K562 (cell line): ENCODE results near the gene KIAA0040. TPM values are rescaled to one million over a fixed set of nuclear protein-coding genes. Genes with fewer than 3 reads are reported as not detected.

ENCODE experiments used
- ATAC-seq: fragments of 200-7000 bp; cut with Tn5 transposase; 3 replicates; pipeline ENCODE4 v1.9.1; 2020; ENCODE audit warnings: moderate library complexity
- BruUV-seq: library from RNA; stranded (reverse); fragments of 400-500 nt; replicated peaks from 2 replicates; lab custom pipeline; 2021; lab: Mats Ljungman, UMichigan
- CTCF ChIA-PET: fragments of 300-600 bp; formaldehyde crosslinking; extraction: SDS; loops from one replicate; lab custom pipeline; 2021; ENCODE audit warnings: low intra/inter-chr PET ratio; lab: Yijun Ruan, JAX
- POLR2A ChIA-PET: fragments of 300-600, 350-650 bp; sonication (Branson Sonifier 250); formaldehyde crosslinking; extraction: SDS; loops from one replicate; lab custom pipeline; 2021; ENCODE audit warnings: antibody characterized with exemption, inconsistent platforms; lab: Yijun Ruan, JAX
- DNase-seq, 4 experiments: peaks; one replicate each; pipeline versions ENCODE4 v3.0.0 to v3.0.0-alpha.2; 2011 to 2018; ENCODE audit warnings: low spot score in 3 of 4, mixed read lengths in 3 of 4; ENCODE audit errors: extremely low read depth in 1 of 4
- FAIRE-seq: peaks from 2 replicates; lab custom pipeline; 2011; peaks lifted over from hg19 to GRCh38; lab: Jason Lieb, UNC
- H2AFZ ChIP-seq: 2 replicates; pipeline ENCODE4 v1.6.0; 2011; ENCODE audit warnings: low read depth, low read length, control low read depth, inconsistent platforms
- H3K27ac ChIP-seq: fragments of 200-600 bp; 3 replicates; pipeline ENCODE4 v1.8.0; 2011; ENCODE audit warnings: low read depth, mild to moderate bottlenecking, control low read depth, inconsistent platforms, low read length, moderate library complexity, mixed read lengths; ENCODE audit errors: extremely low read depth
- H3K27me3 ChIP-seq, 2 experiments: fragments of 300-600 bp in 1 of 2; 2 replicates in 1 of 2; 3 replicates in 1 of 2; pipeline versions ENCODE4 v1.6.0 to v1.8.0; 2011; ENCODE audit warnings: inconsistent platforms in 2 of 2, low read length in 2 of 2, mild to moderate bottlenecking in 1 of 2, mixed read lengths in 1 of 2, moderate library complexity in 1 of 2; ENCODE audit not compliant: control insufficient read depth in 2 of 2, insufficient read depth in 2 of 2
- H3K36me3 ChIP-seq: fragments of 300-600 bp; 3 replicates; pipeline ENCODE4 v1.8.0; 2011; ENCODE audit warnings: mild to moderate bottlenecking, low read length, inconsistent platforms; ENCODE audit not compliant: control insufficient read depth, insufficient read depth
- H3K4me1 ChIP-seq, 2 experiments: fragments of 200-600 bp in 1 of 2; replicated peaks in 1 of 2; 2 replicates in 1 of 2; 3 replicates in 1 of 2; pipeline versions ENCODE4 v1.5.1 to v1.8.0; 2011; ENCODE audit warnings: inconsistent platforms in 2 of 2, low read length in 2 of 2, mild to moderate bottlenecking in 1 of 2, mixed read lengths in 1 of 2, moderate library complexity in 1 of 2; ENCODE audit not compliant: control insufficient read depth in 2 of 2, insufficient read depth in 2 of 2
- H3K4me2 ChIP-seq: 2 replicates; pipeline ENCODE4 v1.6.1; 2011; ENCODE audit warnings: low read length, control low read depth, inconsistent platforms, mixed read lengths; ENCODE audit not compliant: insufficient read depth
- H3K4me3 ChIP-seq: fragments of 200-600 bp; sonication (generic), shearing (Covaris generic); 2 replicates; pipeline ENCODE4 v1.5.1; 2016; ENCODE audit warnings: control low read depth, inconsistent platforms
- H3K79me2 ChIP-seq: fragments of 200-600 bp; 3 replicates; pipeline ENCODE4 v1.8.0; 2011; ENCODE audit warnings: low read length, inconsistent platforms; ENCODE audit not compliant: control insufficient read depth, insufficient read depth
- H3K9ac ChIP-seq, 2 experiments: 2 replicates each; pipeline versions ENCODE4 v1.6.0 to v1.6.1; 2011; ENCODE audit warnings: low read depth in 2 of 2, low read length in 2 of 2, control low read depth in 1 of 2, inconsistent platforms in 1 of 2, mild to moderate bottlenecking in 1 of 2, mixed read lengths in 1 of 2; ENCODE audit not compliant: insufficient read depth in 1 of 2
- H3K9me1 ChIP-seq: one replicate; pipeline ENCODE4 v1.6.0; 2011; ENCODE audit warnings: inconsistent platforms, mild to moderate bottlenecking, low read length, moderate library complexity; ENCODE audit not compliant: control insufficient read depth, insufficient read depth
- H3K9me3 ChIP-seq: replicated peaks from 2 replicates; pipeline ENCODE4 v1.5.1; 2011; ENCODE audit warnings: low read depth, low read length, inconsistent platforms; ENCODE audit not compliant: control insufficient read depth, insufficient read depth
- H4K20me1 ChIP-seq: replicated peaks from 2 replicates; pipeline ENCODE4 v1.6.1; 2011; ENCODE audit warnings: low read length, inconsistent platforms, mixed read lengths; ENCODE audit not compliant: control insufficient read depth, insufficient read depth
- BRF1 ChIP-seq: IDR thresholded peaks from 3 replicates; pipeline ENCODE4 v1.6.1; 2011; ENCODE audit warnings: borderline replicate concordance, mild to moderate bottlenecking; ENCODE audit not compliant: insufficient read length; ENCODE audit errors: extremely low read depth
- CBFA2T3 ChIP-seq: fragments of 450-650 bp; IDR thresholded peaks from 2 replicates; pipeline ENCODE4 v1.6.1; 2017
- CBX1 ChIP-seq: sonication (generic); IDR thresholded peaks from 2 replicates; pipeline ENCODE4 v1.6.1; 2016; ENCODE audit warnings: antibody characterized with exemption, low read depth, mild to moderate bottlenecking
- CBX5 ChIP-seq: IDR thresholded peaks from 2 replicates; pipeline ENCODE4 v1.6.1; 2014; ENCODE audit warnings: low read depth, borderline replicate concordance
- CHD4 ChIP-seq: fragments of 200-600 bp; sonication (generic); IDR thresholded peaks from 3 replicates; pipeline ENCODE4 v1.6.1; 2012; ENCODE audit warnings: low read depth, mild to moderate bottlenecking, mixed read lengths, low read length, inconsistent platforms; ENCODE audit not compliant: insufficient read depth, insufficient replicate concordance, poor library complexity, severe bottlenecking
- CREM ChIP-seq: IDR thresholded peaks from 2 replicates; pipeline ENCODE4 v1.6.1; 2014; ENCODE audit warnings: antibody characterized with exemption, low read depth
- ETV1 ChIP-seq: fragments of 450-650 bp; conservative IDR thresholded peaks from 2 replicates; pipeline ENCODE4 v1.6.1; 2016; ENCODE audit warnings: missing genetic modification characterization, control low read depth, low read depth, missing compliant biosample characterization
- FOXA3 ChIP-seq, 2 experiments: fragments of 450-650 bp in 1 of 2; sonication (generic) in 1 of 2; formaldehyde crosslinking; IDR thresholded peaks in 1 of 2; conservative IDR thresholded peaks in 1 of 2; 2 replicates each; pipeline versions ENCODE4 v1.4.0 to v1.8.0; 2020 to 2022; ENCODE audit warnings: mild to moderate bottlenecking in 2 of 2, missing genetic modification reagents in 1 of 2
- HES1 ChIP-seq: fragments of 450-650 bp; IDR thresholded peaks from 2 replicates; pipeline ENCODE4 v1.6.1; 2016; ENCODE audit warnings: low read depth, mild to moderate bottlenecking, moderate library complexity
- PHF20 ChIP-seq: fragments of 450-650 bp; IDR thresholded peaks from 2 replicates; pipeline ENCODE4 v1.6.1; 2018; ENCODE audit not compliant: partially characterized antibody
- PHF21A ChIP-seq: fragments of 450-650 bp; IDR thresholded peaks from 2 replicates; pipeline ENCODE4 v1.6.1; 2017; ENCODE audit warnings: low read depth, borderline replicate concordance
- ZNF561 ChIP-seq: fragments of 450-650 bp; formaldehyde crosslinking; conservative IDR thresholded peaks from 2 replicates; pipeline ENCODE4 v1.4.0; 2020; ENCODE audit warnings: mild to moderate bottlenecking, moderate library complexity
- in situ Hi-C: fragments of 300-500 bp; cut with MboI; formaldehyde crosslinking; loops from 4 replicates; pipeline ENCODE4 v1.15.0; 2018; ENCODE audit warnings: inconsistent platforms, mixed read lengths
- intact Hi-C: fragments of 100-400 bp; cut with micrococcal nuclease; formaldehyde crosslinking; loops from 2 replicates; pipeline ENCODE4 v1.14.2; 2022
- polyA plus RNA-seq, 8 experiments: library from polyadenylated mRNA; depleted of rRNA in 4 of 8; stranded (reverse) in 5 of 8; unstranded in 3 of 8; fragments of >200 nt; fragmentation: Nextera tagmentation in 2 of 8; fragmentation: Illumina TruSeq in 1 of 8; extraction: Ambion mirVana in 2 of 8; extraction: Trizol in 1 of 8; gene quantifications; 2 replicates each; pipeline versions ENCODE4 v1.2.1 to v1.2.3, GENCODE V29; 2011 to 2014; ENCODE audit warnings: inconsistent platforms in 1 of 8, missing spikeins in 1 of 8
- total RNA-seq, 7 experiments: library from RNA; depleted of rRNA in 6 of 7; stranded (reverse); fragments of >200 nt in 6 of 7; fragmentation: Illumina TruSeq in 2 of 7; extraction: Trizol in 2 of 7; gene quantifications; 2 replicates each; pipeline versions ENCODE4 v1.2.1 to v1.2.3, GENCODE V29; 2011 to 2021; ENCODE audit warnings: low replicate concordance in 1 of 7
- TF ChIP-seq, protein P1 (sequence below): fragments of 250-450 bp; sonication (Bioruptor Pico); IDR thresholded peaks from 2 replicates; pipeline ENCODE4 v1.4.0; 2020
- TF ChIP-seq, protein P2 (sequence below): sonication (generic); formaldehyde crosslinking; IDR thresholded peaks from 2 replicates; pipeline ENCODE4 v1.8.1; 2022; ENCODE audit warnings: missing genetic modification reagents
- TF ChIP-seq, protein P3 (sequence below): fragments of 250-450 bp; sonication (Bioruptor Pico); IDR thresholded peaks from 2 replicates; pipeline ENCODE4 v1.4.0; 2020; ENCODE audit warnings: mild to moderate bottlenecking, moderate library complexity
- TF ChIP-seq, protein P4 (sequence below): fragments of 250-450 bp; sonication (Bioruptor Pico); IDR thresholded peaks from 2 replicates; pipeline ENCODE4 v1.4.0; 2020; ENCODE audit warnings: mild to moderate bottlenecking, moderate library complexity, borderline replicate concordance

Gene KIAA0040
- total and polyA plus RNA-seq, 9 of the 15 experiments (the other 6 are each of a cell fraction or from before 2014, with no cell fraction given), result 3.4 to 13.6 (median 7.1) TPM

DNA sequence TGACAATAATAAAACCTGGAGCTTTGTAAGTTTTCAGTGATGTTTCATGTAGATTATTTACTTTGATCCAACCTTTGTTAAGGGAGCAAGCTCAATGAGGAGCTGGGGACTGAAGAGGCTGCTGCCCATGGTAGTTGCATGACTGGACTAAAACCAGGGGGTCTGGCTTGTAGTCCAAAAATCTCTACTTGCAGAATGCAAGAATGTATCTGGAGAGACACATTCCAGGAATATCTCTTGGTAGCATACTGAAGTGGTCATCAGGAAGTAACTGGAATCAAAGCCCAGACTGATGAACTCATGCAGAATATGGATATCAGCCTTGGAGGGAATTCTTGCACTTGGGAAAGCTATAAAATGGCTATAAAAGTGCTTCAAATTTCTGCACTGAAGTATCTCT lies 5.8 kb upstream of the KIAA0040 start:
- Histone ChIP-seq H3K9me1 (no peaks in the 10 kb centered on the region), H3K79me2 (no peaks in the 10 kb centered on the region), H3K4me1 (no peaks in the 10 kb centered on the region; a peak in 2 of 5 replicates), H3K36me3 (no peaks in the 10 kb centered on the region), H3K4me3 (no peak overlapping the region), H3K9me3 (no peaks in the 10 kb centered on the region), H3K4me2 (no peak overlapping the region), H3K27me3 (peaks cover 17 to 21% of the 10 kb centered on the region in 2 experiments), H2AFZ (no peak overlapping the region), H4K20me1 (no peaks in the 10 kb centered on the region), H3K9ac (no peak overlapping the region), H3K27ac (no peak overlapping the region)
- DNase-seq, result no peak
- no TSS peak for BruUV-seq
- intact Hi-C loops, result no loop called here
- POLR2A ChIA-PET, result interaction anchor here (0.6 to 1.2 kb wide), 2 partner anchors 12 to 22 kb away, joined by 3 to 5 read pairs; no protein-coding TSS in a partner anchor
- no peak for ATAC-seq
- in situ Hi-C loops, result no loop called here
- FAIRE-seq, result no peak
- CTCF ChIA-PET, result no interaction called here
- TF ChIP-seq CBX1 (no peak), PHF20 (no peak), FOXA3 (CRISPR knock-in tag; conservative IDR thresholded peaks at IDR 0.05 in 1 of 2, IDR thresholded peaks at IDR 0.05 in 1 of 2) (no peak), ETV1 (tag) (no peak), BRF1 (no peak), CHD4 (no peak), CBX5 (no peak), PHF21A (no peak), CBFA2T3 (no peak), CREM (no peak), ZNF561 (CRISPR knock-in tag) (no peak), HES1 (no peak)
- TF ChIP-seq, protein P1, sequence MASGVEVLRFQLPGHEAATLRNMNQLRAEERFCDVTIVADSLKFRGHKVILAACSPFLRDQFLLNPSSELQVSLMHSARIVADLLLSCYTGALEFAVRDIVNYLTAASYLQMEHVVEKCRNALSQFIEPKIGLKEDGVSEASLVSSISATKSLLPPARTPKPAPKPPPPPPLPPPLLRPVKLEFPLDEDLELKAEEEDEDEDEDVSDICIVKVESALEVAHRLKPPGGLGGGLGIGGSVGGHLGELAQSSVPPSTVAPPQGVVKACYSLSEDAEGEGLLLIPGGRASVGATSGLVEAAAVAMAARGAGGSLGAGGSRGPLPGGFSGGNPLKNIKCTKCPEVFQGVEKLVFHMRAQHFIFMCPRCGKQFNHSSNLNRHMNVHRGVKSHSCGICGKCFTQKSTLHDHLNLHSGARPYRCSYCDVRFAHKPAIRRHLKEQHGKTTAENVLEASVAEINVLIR (CRISPR knock-in tag), result no peak
- TF ChIP-seq, protein P2, sequence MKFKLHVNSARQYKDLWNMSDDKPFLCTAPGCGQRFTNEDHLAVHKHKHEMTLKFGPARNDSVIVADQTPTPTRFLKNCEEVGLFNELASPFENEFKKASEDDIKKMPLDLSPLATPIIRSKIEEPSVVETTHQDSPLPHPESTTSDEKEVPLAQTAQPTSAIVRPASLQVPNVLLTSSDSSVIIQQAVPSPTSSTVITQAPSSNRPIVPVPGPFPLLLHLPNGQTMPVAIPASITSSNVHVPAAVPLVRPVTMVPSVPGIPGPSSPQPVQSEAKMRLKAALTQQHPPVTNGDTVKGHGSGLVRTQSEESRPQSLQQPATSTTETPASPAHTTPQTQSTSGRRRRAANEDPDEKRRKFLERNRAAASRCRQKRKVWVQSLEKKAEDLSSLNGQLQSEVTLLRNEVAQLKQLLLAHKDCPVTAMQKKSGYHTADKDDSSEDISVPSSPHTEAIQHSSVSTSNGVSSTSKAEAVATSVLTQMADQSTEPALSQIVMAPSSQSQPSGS, result no peak
- TF ChIP-seq, protein P3, sequence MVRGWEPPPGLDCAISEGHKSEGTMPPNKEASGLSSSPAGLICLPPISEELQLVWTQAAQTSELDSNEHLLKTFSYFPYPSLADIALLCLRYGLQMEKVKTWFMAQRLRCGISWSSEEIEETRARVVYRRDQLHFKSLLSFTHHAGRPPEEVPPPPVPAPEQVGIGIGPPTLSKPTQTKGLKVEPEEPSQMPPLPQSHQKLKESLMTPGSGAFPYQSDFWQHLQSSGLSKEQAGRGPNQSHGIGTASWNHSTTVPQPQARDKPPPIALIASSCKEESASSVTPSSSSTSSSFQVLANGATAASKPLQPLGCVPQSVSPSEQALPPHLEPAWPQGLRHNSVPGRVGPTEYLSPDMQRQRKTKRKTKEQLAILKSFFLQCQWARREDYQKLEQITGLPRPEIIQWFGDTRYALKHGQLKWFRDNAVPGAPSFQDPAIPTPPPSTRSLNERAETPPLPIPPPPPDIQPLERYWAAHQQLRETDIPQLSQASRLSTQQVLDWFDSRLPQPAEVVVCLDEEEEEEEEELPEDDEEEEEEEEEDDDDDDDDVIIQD (CRISPR knock-in tag), result no peak
- TF ChIP-seq, protein P4, sequence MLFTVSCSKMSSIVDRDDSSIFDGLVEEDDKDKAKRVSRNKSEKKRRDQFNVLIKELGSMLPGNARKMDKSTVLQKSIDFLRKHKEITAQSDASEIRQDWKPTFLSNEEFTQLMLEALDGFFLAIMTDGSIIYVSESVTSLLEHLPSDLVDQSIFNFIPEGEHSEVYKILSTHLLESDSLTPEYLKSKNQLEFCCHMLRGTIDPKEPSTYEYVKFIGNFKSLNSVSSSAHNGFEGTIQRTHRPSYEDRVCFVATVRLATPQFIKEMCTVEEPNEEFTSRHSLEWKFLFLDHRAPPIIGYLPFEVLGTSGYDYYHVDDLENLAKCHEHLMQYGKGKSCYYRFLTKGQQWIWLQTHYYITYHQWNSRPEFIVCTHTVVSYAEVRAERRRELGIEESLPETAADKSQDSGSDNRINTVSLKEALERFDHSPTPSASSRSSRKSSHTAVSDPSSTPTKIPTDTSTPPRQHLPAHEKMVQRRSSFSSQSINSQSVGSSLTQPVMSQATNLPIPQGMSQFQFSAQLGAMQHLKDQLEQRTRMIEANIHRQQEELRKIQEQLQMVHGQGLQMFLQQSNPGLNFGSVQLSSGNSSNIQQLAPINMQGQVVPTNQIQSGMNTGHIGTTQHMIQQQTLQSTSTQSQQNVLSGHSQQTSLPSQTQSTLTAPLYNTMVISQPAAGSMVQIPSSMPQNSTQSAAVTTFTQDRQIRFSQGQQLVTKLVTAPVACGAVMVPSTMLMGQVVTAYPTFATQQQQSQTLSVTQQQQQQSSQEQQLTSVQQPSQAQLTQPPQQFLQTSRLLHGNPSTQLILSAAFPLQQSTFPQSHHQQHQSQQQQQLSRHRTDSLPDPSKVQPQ (CRISPR knock-in tag), result no peak
